ENCODE data around the gene GRIN3B. TPM values are rescaled to one million over a fixed set of nuclear protein-coding genes. Genes with fewer than 3 reads are reported as not detected.

The GRIN3B gene
- total RNA-seq, 1 donor from 2014 or later: 0.95 TPM

DNA sequence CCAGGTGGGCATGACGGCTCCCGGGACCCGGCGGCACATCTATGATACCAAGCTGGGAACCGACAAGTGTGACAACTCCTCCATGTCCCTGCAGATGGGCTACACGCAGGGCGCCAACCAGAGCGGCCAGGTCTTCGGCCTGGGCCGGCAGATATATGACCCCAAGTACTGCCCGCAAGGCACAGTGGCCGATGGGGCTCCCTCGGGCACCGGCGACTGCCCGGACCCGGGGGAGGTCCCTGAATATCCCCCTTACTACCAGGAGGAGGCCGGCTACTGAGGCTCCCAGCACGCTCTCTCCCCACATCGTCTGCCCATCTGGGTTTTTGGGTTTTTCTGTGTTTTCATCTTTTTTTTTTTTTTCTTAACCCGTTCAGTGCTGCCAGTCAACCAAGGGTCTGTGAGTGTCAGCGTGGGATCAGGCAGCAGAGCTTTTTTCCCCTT, 37.4 kb downstream of the GRIN3B start:
- Mint-ChIP-seq H3K27ac (ENCODE audit: unreplicated experiment) (no peak overlapping the region), H3K4me3 (ENCODE audit: unreplicated experiment) (peak overlapping the region; percentile 2), H3K27me3 (ENCODE audit: unreplicated experiment) (peaks cover 35% of the 10 kb centered on the region)

DNA sequence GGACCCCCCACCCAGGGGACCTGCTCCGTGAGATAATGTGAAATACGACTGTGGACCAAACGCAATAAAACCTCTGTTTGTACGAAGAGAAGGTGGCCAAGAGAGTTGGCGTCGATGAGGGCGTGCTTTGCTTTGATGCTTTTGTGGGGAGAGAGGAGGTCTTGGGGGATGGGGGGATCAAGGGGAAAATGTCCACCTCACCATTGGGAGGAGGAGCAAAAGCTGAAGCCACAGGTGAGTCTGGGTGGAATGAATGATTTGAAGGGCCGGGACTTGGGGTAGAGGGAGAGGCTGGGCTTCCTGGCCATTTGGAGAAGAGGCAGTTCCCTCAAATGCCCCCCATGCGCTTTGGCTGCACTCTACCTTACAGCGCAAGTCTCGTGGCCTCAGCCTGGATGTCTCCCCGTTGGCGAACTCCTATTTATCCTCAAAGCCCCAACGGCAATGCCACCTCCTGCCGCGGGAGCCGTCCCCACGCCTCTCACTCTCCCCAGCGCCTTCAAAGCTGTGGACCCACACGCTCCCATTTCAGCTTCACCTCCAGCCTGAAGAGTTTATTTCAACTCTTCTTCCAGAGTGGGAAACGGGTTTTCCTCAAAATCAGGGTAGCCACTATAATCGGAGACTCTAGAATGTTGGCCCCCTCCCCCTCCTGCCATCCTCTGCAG, 38.9 kb downstream of the GRIN3B start:
- Mint-ChIP-seq H3K27me3 (ENCODE audit: unreplicated experiment) (peaks cover 28% of the 10 kb centered on the region), H3K9me3 (ENCODE audit: unreplicated experiment) (no peaks in the 10 kb centered on the region), H3K27ac (ENCODE audit: unreplicated experiment) (peak overlapping the region; percentile 70), H3K4me1 (ENCODE audit: unreplicated experiment) (peaks cover 17% of the 10 kb centered on the region), H3K4me3 (ENCODE audit: unreplicated experiment) (peak overlapping the region; percentile 85), H3K36me3 (ENCODE audit: low read depth, unreplicated experiment) (peaks cover 29% of the 10 kb centered on the region)
- TF ChIP-seq, protein P1, sequence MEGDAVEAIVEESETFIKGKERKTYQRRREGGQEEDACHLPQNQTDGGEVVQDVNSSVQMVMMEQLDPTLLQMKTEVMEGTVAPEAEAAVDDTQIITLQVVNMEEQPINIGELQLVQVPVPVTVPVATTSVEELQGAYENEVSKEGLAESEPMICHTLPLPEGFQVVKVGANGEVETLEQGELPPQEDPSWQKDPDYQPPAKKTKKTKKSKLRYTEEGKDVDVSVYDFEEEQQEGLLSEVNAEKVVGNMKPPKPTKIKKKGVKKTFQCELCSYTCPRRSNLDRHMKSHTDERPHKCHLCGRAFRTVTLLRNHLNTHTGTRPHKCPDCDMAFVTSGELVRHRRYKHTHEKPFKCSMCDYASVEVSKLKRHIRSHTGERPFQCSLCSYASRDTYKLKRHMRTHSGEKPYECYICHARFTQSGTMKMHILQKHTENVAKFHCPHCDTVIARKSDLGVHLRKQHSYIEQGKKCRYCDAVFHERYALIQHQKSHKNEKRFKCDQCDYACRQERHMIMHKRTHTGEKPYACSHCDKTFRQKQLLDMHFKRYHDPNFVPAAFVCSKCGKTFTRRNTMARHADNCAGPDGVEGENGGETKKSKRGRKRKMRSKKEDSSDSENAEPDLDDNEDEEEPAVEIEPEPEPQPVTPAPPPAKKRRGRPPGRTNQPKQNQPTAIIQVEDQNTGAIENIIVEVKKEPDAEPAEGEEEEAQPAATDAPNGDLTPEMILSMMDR (IDR thresholded peaks at IDR 0.05; ENCODE audit: unreplicated experiment): no peak
- DNase-seq (ENCODE audit: low spot score): no peak

More for the DNA sequence above, 37.4 kb downstream of the GRIN3B start:
- Mint-ChIP-seq H3K4me1 (ENCODE audit: unreplicated experiment) (peaks cover 17% of the 10 kb centered on the region), H3K9me3 (ENCODE audit: unreplicated experiment) (no peaks in the 10 kb centered on the region), H3K36me3 (ENCODE audit: low read depth, unreplicated experiment) (peaks cover 32% of the 10 kb centered on the region)
- DNase-seq (ENCODE audit: low spot score): no peak
- TF ChIP-seq, protein P1 (IDR thresholded peaks at IDR 0.05; ENCODE audit: unreplicated experiment): no peak

DNA sequence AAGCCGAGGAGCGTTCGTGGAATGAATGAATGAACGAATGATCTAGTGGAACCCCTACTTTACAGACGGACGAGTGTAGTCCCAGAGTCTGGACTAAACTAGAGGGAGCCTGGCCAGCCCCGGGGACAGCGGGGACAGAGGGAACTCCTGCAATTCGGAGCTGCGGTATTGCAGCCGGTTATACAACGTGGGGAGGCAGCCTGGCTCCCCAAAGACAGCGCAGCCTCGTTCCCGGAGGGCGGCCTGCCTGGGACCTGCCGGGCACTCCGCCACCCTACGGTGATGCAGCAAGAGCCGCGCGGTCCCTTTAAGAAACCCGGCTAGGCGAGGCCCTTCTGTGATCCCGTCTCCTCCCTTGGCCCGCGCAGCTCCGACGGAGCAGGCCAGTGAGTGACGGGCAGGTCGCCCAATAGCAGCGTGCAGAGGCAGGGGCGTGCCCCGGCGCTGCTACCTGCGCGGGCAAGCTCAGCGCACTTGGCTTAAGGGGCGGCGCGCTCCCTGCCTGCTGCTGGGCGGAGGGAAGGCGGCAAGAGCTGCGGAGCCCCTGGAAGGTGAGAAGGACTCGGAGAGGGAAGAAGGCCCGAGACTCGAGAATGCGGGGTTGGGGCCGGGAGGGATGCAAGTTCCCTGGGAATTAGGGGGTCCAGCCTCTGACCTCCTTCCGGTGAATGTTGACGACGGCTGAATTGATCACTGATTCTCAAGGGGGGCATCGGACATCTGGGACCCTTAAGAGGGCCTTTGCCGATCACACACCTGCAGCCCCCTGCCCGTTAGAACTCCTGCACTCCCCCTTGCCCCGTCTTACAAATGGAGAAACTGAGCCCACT, 39.6 kb downstream of the GRIN3B start, which contains the start of gene ABCA7:
Gene ABCA7, plus strand, starts transcription at position 462 of the 830 bp plus-strand sequence. CDS start 1,255 bp downstream, outside the sequence.
- DNase-seq (ENCODE audit: low spot score): peak; percentile 99
- Mint-ChIP-seq H3K9me3 (ENCODE audit: unreplicated experiment) (no peaks in the 10 kb centered on the region), H3K27ac (ENCODE audit: unreplicated experiment) (peak within 1 kb of the TSS; percentile 74), H3K4me1 (ENCODE audit: unreplicated experiment) (peaks cover 17% of the 10 kb centered on the region), H3K4me3 (ENCODE audit: unreplicated experiment) (peak within 1 kb of the TSS; percentile 94), H3K36me3 (ENCODE audit: low read depth, unreplicated experiment) (peaks cover 29% of the 10 kb centered on the region), H3K27me3 (ENCODE audit: unreplicated experiment) (peaks cover 30% of the 10 kb centered on the region)
- TF ChIP-seq, protein P1 (IDR thresholded peaks at IDR 0.05; ENCODE audit: unreplicated experiment): no peak

DNA sequence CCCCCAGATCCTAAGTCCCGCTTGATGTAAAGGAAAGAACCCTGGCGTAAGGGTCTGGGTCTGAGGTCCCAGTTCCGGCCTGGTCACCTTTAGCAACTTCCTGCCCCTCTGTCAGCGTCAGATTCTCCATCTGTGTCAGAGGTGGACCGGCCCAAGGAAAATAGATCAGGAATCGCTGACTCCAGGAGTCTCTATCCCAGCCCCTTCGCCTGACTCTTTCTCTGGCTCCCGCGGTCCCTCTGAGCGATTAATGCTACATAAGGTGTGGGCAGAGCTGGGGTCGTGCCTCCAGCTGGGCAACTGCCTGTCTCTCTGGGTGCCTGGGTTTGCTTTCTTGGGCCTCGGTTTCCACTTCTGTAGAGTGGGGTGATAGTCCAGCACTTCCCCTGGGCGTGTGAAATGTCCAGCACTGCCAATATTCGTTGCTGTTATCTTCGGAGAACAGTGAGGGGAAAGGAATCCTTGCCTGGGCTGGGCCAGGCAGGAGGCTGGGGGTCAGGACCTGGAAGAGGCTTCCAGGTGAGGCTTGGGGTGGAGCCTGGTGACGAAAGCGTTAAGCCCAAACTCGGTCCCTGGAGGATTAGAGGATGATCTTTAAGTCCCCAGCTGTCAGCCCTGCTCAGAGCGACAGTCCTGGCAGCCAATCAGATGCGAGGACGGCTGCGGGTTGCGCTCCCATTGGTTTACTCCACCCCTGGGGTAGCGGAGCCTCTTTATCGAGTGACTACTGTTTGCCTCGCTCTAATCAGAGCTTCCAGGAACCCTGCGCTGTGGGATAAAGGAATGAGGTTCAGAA, 40.5 kb downstream of the GRIN3B start:
- peak; percentile 83 for DNase-seq (ENCODE audit: low spot score)
- Mint-ChIP-seq H3K36me3 (ENCODE audit: low read depth, unreplicated experiment) (peaks cover 25% of the 10 kb centered on the region), H3K4me3 (ENCODE audit: unreplicated experiment) (peak overlapping the region; percentile 94), H3K27me3 (ENCODE audit: unreplicated experiment) (peaks cover 28% of the 10 kb centered on the region), H3K9me3 (ENCODE audit: unreplicated experiment) (no peaks in the 10 kb centered on the region), H3K4me1 (ENCODE audit: unreplicated experiment) (peaks cover 17% of the 10 kb centered on the region), H3K27ac (ENCODE audit: unreplicated experiment) (peak overlapping the region; percentile 74)
- TF ChIP-seq, protein P1 (IDR thresholded peaks at IDR 0.05; ENCODE audit: unreplicated experiment): no peak

All from endothelial cell (in vitro differentiated cells).